Fibroblast of skin of scalp (primary cell): Measurements from ENCODE around the gene LMO7.

ENCODE experiments used
- DNase-seq: peaks from one replicate; pipeline ENCODE4 v3.0.0-alpha.2; 2013

The LMO7 gene

DNA sequence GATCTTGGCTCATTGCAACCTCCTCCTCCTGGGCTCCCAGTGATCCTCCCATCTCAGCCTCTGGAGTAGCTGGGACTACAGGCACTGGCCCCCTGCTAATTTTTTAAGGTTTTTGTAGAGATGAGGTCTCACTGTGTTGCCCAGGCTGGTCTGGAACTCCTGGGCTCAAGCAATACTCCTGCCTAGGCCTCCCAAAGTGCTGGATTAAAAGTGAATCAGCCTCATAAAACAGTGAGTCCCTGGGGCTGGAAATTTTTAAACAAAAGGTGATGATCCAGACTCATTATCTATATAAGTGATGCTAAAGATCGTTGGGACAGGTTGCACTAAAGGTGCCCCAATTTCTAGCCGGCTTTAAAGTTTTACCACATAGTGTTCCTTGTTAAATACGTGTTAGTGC lies 112.7 kb downstream of the LMO7 start:
- no peak for DNase-seq

DNA sequence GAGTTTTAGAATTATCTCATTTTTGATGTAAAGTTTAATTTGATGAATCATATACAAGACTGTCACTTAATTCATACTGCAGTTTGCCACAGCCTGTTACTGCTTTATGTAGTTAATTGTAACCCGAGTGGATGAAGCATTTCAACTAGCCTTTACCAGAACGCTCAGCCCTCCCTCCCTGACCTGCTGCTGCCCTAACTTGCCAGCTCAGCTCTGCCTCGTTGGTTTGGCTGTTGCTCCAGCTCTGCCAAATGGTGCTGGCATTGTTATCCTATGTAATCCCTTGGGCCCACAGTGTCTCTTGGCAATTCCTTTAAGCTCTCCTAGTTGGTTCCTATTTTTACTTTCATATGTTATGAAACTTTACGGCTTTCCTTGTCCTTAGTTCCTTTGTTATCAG lies 113.3 kb downstream of the LMO7 start:
- peak; percentile 49 for DNase-seq

DNA sequence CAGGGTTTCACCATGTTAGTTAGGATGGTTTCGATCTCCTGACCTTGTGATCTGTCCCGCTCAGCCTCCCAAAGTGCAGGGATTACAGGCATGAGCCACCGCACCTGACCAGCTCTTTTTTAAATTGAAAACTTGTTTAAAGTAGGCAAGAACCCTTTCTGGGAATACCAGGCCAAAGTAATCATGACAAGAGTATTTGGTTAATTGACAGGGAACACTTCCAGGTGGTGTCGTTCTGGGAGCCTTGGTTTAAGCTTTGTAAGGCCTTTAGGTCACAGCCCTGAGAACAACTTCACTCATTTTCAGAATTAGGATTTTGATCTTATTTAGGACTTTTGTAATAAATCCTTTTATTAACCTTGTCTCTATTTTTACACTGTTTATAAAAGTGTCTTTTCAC lies 115.2 kb downstream of the LMO7 start:
- DNase-seq = no peak

DNA sequence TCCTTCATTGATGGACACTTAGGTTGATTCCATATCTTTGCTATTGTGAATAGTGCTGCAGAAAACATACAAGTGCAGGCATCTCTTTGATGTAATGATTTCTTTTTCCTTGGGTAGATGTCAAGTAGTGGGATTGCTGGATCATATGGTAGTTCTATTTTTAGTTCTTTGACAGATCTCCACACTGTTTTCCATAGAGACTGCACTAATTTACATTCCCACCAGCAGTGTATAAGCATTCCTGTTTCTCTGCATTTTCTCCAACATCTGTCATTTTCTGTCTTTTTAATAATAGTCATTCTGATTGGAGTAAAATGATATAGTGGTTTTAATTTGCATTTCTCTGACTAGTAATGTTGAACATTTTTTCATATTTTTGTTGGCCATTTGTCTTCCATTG lies 116.7 kb downstream of the LMO7 start:
- peak; percentile 61 for DNase-seq

DNA sequence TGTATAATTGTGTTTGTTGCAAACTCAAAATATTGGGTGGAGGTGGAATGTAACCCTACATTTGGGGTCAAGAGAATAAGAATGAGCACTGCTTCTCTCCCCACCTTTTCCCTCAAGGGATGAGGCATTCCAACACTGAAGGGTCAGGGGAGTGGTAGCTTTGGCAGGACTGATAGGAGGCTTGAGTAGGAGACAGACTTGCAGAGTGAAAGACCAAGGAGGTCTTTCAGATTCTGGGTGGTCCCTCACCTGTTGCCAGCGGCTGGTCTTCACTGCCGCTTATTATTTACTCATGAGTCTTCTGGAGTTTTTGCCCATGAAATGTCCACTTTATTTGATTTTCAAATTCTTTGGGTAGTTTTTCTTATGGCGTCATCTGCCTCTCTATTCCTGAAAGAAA lies 118.8 kb downstream of the LMO7 start:
- DNase-seq = no peak

DNA sequence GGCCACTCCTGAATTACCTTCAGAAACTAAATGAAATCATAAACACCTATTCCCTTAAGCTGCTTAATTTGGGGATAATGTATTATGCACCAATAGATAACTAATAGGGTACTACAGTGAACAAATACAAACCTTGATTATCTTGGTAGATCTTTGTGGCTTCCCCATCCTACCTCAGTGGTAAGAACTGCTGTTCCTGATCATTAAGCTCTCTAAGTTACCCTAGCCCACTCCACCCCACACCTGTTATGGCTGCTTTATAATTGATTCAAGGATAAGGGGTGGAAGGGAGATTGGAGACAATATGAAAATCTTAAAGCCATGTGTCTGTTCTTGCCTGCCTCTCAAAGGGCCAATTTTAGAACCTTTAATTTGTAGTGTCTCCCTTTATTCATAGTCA lies 121.2 kb downstream of the LMO7 start:
- no peak for DNase-seq

DNA sequence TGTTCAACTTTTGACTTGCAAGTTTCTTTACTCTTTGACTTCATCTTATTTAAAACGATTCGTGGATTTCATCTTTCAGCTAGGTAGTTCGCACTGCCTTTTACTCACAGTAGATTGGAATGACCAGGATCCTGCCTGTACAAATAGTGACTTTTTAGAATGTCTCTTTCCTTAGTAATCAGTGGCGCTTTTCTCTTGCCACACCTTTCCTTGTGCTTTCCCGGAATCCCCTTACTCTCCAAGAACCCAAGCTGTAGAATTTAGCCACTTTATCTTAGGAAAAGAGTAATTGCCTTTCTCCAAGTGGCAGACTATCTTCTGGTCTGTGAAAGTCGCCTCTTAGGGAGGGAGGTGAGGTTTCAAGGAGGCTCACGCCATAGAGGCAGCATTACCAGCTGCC lies 123.4 kb downstream of the LMO7 start:
- DNase-seq = no peak

DNA sequence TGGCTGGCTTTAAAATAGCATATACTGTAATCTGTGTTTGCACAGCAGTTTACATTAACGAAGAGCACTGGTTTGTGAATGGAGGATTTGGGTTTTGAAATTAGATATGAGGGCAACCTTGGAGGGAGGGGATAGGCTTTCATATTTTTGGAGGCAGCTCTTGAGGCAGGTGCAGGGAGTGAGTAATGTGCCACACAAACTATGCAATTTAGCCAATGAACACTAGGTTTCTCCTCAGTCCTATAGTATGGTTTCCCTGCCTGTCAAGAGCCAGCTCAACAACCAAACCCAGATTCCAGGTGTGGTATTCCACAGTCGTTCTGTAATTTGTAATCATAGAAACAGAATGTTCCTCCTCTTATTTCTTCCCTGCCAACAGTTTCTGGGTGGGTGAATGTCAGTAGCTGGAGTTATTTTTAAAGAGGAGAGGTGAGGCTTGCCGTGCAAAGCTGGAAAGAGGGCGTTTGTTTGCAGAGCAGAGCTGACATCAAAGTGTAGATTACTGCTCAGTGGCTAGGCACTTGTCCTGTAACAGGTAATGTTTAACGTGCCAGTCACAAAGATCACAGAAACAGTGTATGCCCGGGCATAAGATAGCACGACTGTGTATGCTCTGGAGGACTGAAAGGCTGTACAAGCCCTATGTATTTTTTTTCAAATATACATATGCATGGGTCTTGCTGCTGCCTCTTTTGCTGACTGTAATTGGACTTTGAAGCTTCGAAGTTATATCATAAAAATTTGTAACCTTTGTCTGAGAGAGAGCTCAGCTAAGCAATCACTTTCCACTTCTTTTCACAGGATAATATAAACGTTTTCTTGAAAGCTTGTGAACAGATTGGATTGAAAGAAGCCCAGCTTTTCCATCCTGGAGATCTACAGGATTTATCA lies 124.2 kb downstream of the LMO7 start:
- no peak for DNase-seq

DNA sequence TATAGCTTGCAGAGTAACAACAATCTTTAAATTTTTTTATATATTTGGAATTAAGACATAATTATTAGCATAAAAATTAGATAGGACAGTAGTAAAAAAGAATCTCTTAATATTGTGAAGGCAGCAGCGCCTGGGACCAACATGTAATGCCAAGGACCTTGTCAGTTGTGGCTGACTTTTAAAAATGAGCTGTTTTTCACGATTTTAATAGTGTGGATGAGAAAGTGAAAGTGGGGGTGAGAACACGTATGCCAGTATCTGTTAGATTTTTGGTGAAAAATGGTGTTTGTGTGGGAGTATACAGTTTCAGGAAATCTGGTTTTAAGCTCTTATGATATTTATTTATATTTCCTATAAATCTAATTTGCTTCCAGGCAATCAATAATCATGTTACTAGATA lies 125.2 kb downstream of the LMO7 start:
- DNase-seq = no peak

DNA sequence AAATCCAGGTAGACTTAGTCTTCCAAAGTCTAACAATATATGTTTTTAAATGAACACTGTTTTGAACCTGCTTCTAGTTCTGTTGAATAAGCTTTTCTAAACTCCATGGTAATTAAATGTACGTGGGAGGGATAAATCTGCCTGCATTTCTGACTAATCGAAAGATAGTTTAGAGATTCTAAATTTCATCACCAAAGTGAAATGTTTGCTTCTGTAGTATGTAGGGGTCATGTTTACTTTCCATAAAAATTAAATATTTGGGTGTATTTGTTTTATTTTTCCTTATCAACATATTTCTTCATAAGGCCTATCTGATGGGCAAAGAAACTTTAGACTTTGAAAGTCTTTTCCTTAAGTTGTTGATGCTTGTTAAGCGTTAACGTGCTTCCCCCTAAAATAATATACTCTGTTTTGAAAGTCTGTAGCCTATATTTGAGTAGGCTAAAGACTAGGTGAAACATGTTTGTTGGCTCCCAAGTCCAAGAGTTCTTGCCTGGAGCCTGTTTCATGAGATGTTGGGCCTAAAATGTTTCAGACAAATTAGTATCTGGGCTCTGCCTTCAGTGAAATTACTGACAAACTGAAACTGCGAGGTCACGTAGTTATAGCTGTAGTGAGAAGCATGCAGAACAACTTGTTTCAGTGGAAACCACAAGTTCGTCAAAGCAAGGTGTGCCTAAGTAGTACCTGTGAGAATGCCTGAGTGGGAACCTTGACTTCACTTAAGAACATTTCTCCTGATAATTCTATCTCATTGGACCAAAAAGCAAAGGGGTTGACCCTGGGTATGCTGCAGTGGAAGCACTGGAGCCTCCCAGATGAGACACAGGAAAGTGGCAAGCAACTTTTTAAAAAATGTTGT lies 126.2 kb downstream of the LMO7 start:
- DNase-seq = no peak

DNA sequence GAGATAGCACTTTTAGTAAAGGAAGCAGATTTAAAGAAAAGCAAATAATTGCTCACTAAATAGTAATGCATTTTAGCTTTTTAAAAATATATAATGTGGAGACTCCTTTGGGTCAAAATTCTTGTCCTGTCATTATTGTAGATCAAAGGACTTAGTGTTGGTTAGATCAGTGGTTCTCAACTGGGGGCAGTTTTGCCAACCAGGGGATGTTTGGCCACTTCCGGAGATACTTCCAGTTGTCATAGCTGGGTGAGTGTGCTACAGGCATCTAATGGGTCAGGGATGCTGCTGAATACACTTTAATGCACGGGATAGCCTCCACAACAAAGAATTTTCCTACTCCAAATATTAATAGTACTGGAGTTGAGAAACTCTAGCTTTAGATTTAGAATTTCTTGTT lies 126.8 kb downstream of the LMO7 start:
- DNase-seq = no peak

DNA sequence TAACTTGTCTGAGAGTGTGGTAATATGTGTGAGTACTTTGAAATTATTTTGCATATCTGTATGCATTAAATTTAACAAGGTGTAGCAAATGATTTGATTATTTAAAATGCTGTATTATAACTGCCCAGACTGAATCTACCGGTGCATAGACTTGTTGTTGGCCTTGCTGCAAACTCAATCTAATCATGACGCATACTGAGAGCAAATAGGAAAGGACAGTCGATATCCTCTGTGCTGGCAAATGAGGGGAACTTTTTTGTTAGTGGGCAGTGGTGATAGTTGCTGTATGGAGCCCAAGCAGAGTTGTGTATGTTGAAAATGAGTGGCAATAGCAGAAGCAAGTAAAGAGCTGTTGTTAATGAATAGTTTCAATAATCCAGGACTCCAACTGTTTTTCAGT lies 127.4 kb downstream of the LMO7 start:
- DNase-seq = no peak

DNA sequence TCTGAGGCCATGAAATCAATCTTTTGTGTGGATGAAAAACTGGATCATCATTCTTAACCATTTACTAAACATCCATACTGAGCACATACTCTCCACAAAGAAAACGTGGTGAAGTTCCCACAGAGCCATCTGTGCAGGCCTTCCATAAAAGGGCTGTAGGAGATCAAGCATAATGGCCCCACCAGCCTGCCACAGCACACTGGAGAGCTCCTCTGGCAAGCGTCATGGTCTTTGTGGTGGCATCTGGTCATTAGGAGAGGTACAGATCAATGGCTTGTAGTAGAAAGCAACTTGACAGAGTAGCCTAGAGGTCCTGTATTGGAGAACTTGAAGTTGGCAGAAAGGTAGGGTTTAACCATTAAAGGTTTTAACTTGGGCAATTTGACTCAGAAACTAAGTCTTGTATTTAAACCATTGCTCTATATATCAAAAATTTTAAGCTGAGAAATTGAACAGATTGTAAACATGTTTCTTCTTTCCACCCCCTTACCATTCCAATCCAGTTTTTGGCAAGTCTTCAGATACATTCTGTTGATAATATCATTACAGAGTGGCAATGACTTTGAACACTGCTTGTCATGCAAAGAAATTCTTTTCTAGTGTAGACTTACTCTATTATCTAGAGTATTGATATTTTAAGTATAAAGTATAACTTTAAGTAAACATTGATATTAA lies 128.3 kb downstream of the LMO7 start:
- DNase-seq = no peak

DNA sequence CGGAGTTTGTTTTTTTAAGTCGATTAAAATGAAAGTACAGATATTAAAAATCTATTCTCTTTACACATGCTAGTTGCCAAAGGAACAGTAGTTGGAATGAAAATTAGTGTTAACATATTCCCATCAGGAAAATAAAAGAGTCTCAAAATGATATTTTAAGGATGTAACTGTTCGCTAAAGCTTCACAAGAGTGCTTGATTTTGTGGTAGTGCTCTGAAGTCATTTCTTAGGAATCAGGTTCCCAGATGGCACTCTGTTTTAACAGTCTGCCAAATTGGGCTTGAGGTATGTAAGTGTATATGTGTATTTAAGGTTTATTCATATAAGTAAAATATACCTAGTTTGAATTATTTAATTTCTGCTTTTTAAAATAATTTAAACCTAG lies 128.8 kb downstream of the LMO7 start:
- no peak for DNase-seq

DNA sequence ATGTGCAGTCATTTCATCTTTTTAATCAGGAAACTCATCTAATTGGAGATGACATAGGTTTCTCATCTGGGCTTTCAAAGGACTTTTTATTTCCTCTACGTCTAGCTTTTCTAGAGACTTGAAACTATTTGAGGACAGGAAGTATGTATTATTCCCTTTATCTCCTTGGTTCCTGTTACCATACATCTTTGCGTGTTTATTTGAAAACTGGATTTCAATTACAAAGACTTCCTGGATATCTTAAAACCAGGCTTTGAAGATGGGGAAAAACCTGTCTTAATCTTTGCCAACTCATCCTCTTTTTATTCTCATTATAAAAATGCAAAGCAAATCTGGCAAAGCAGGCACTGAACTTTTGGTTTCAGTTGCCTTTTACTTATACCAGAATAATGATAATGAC lies 130.5 kb downstream of the LMO7 start:
- no peak for DNase-seq

DNA sequence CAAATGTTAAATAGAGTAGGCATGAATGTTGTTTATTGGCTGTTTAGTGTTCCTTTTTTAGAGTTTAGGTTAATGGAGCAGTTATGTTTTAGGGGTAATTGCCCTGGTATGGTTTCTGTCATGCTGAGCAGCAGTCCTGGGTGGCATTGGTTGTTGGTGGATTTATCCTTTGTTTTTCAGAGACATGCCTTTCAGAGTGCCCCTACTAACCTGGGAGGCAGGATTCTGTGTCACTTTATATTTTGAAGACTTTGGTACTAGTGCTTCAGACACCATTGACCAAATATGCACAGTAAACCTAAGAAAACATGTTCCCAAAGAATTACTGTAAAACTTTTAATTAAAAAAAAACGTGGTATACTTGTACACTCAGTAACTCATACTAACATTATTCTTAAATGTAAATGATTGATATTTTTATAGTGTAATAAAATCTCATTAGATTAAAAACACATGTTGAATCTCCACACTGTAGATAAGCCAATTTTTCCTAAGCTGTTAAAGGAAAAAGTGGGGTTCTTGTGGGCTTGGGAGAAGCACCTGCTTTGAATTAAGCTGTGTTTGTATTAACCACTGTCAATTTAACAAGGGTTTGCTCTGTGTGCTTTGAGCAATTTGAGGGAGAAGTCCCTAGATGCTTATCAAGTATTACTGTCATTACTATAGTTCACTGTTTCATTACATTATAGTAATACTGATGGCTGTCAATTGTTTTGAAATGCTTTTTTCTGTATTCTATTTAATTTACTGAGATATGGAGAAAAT lies 133.2 kb downstream of the LMO7 start:
- no peak for DNase-seq

DNA sequence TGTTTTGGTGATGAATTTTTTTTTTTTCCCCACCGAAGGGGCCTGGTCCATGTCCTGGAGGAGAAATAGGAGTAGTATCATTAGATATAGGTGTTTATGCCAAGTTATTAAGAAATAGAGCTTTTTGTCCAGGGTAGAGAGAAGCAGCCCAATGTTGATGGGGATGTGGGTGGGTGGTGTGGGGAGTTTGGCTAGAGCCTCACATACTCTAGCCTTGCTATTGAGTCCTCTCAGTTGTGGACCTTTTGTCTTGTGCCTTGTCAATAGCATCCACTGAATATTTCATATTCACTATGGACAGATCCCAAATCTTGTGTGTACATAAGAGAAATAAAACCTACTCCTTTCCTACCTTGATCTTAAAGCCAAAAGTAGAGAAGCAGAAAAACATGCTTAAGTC lies 134.0 kb downstream of the LMO7 start:
- DNase-seq = no peak

DNA sequence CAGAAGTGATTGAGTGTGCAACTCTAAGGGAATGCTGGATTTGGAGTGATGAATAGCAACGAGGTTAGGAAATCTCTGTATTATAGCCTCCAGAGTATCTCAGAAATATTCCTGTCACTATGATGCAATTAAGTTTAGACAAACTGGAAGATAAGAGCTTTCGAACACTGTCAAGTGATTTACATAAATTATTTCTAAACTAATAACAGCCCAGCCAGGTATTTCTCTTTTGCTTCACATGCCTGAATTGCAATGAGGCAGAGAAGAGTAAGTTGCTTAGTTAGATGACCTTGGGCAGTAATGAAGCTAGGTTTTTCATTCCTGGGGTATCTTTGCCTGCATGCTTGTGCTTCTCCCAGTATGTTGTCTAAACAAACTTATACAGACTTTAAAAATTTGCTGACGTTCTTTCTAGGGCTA lies 134.5 kb downstream of the LMO7 start:
- peak; percentile 26 for DNase-seq

DNA sequence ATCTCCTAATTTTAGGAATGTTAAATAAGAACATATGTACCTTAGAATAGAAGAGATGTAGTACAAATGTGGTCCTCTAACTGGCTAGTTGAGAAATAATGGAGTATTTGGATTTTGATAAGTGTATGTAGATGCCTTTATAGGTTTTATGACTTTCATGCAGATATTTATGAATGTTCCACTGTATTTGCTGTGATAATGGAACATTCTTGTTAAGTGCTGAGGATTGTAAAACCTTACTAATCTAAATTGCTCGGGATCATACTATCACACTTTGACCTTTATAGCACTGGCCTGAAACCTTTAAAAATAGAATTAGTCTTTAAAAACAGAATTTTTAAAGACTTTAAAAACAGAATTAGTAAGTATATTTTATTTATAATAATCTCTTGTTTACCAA lies 135.1 kb downstream of the LMO7 start:
- no peak for DNase-seq

DNA sequence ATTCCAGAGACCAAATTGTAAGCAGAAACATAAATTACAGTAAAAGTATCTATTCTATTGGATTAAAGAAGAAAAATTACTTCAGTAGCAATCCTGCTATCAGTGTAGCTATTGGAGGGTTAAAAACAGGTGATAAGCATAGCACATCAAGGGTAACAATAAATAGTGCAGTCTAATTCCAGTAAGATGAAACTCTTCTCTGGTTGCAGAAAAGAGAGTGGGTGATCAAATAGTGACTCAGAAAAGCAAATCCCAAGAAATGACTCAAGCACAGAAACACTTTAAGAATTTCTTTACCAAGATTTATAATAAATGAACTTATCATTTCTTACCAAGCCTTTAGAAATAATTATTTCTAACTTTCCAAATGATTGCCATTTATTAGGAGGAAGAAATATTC lies 135.7 kb downstream of the LMO7 start:
- peak; percentile 81 for DNase-seq

DNA sequence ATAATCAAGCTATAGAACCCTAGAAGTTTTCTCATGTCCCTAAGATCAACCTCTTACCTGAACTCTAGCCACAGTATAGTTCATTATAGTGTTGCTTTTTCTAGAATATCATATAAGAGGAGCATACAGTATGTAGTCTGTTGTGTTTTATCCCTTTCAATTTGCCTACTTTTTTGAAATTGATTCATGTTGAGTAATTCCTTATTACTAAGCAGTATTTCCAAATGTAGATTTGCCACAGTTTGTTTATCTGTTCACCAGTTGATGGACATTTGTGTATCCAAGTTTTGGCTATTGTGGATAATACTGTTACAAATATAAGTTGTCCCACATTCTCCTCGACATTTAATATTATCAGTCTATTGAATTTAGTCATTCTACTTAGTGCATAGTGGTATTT lies 138.0 kb downstream of the LMO7 start:
- DNase-seq = no peak

DNA sequence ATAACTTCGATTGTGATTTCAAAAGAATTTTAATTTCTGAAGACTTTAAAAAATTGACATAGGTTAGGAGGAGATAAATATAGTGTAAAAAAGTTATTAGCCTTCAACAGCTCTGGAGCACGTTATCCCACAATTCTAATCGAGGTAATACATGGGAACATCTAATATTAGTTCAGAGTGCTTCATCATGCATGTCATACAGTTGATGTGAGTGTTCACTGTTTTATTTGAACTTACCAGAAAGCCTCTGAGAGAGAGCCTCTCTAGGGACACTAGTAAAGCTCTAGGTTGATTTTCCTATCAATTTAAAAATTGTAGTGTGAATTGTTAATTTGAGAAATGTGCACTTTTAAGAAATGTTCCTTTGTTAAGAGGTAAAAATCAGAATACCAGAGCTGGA lies 140.4 kb downstream of the LMO7 start:
- no peak for DNase-seq

DNA sequence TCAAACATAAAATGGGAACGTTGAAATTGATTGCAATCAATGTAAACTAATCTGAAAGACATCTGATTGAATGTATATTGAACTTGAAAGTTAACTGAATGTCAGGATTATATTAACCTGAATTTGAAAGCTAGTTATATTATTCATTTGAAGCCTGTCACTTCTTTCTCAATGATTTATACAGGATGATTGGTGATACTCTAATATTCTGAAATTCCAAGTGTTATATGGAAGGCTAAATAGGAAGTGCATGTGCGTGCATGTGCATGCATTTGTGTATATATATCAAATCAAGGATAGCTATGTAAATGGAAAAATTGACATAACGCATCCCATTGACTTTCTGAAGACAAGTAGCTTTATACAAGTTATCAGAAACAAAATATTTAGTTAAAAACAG lies 143.3 kb downstream of the LMO7 start:
- no peak for DNase-seq
